OCI-LY7 (cell line): ENCODE results near the gene SPECC1. TPM values are rescaled to one million over a fixed set of nuclear protein-coding genes. Genes with fewer than 3 reads are reported as not detected.

Experiments used
- BruUV-seq: library from RNA; stranded (reverse); fragments of 400-500 nt; replicated peaks from 2 replicates; lab custom pipeline; 2021; lab: Mats Ljungman, UMichigan
- CTCF ChIA-PET: fragments of 300-600 bp; sonication (Branson Sonifier 250); formaldehyde crosslinking; loops from one replicate; lab custom pipeline; 2022; ENCODE audit warnings: antibody characterized with exemption; ENCODE audit not compliant: unreplicated experiment; lab: Charles Lee
- POLR2A ChIA-PET: fragments of 300-600 bp; sonication (Branson Sonifier 250); formaldehyde crosslinking; loops from one replicate; lab custom pipeline; 2022; ENCODE audit warnings: antibody characterized with exemption; lab: Charles Lee
- DNase-seq: peaks from one replicate; pipeline ENCODE4 v3.0.0-alpha.2; 2015; ENCODE audit warnings: low spot score
- H2AFZ ChIP-seq: fragments of 200-600 bp; sonication (generic), shearing (Covaris generic); 2 replicates; pipeline ENCODE4 v1.6.1; 2014; ENCODE audit warnings: mild to moderate bottlenecking, antibody characterized with exemption, low read length, moderate library complexity
- H3K27ac ChIP-seq: fragments of 200-600 bp; sonication (generic); 2 replicates; pipeline ENCODE4 v1.5.1; 2014; ENCODE audit warnings: mixed run types, low read depth, mild to moderate bottlenecking, moderate library complexity, low read length, inconsistent platforms; ENCODE audit not compliant: poor library complexity, severe bottlenecking
- H3K36me3 ChIP-seq: fragments of 200-600 bp; sonication (generic); 2 replicates; pipeline ENCODE4 v1.6.1; 2014; ENCODE audit warnings: mild to moderate bottlenecking, antibody characterized with exemption, low read length, moderate library complexity, mixed read lengths; ENCODE audit not compliant: insufficient read depth
- H3K4me1 ChIP-seq: fragments of 200-600 bp; sonication (generic); 2 replicates; pipeline ENCODE4 v1.5.1; 2014; ENCODE audit warnings: mild to moderate bottlenecking, low read length; ENCODE audit not compliant: insufficient read depth, poor library complexity, severe bottlenecking
- H3K4me2 ChIP-seq: fragments of 200-600 bp; sonication (generic); 2 replicates; pipeline ENCODE4 v1.6.1; 2014; ENCODE audit warnings: mild to moderate bottlenecking, low read length
- H3K4me3 ChIP-seq: fragments of 200-600 bp; sonication (generic); 2 replicates; pipeline ENCODE4 v1.5.1; 2014; ENCODE audit warnings: mild to moderate bottlenecking, low read depth, low read length; ENCODE audit not compliant: poor library complexity, severe bottlenecking
- H3K79me2 ChIP-seq: fragments of 200-600 bp; sonication (generic); 2 replicates; pipeline ENCODE4 v1.6.1; 2016; ENCODE audit warnings: low read depth, mild to moderate bottlenecking, low read length, moderate library complexity, mixed read lengths; ENCODE audit not compliant: insufficient read depth
- H3K9me2 ChIP-seq: fragments of 200-600 bp; sonication (generic); 2 replicates; pipeline ENCODE4 v1.6.1; 2016; ENCODE audit warnings: mild to moderate bottlenecking, low read length, mixed read lengths; ENCODE audit not compliant: insufficient read depth
- H3K9me3 ChIP-seq: fragments of 200-600 bp; sonication (generic); 2 replicates; pipeline ENCODE4 v1.6.1; 2014; ENCODE audit warnings: mild to moderate bottlenecking, mixed run types, low read length, mixed read lengths
- H4K20me1 ChIP-seq: fragments of 200-600 bp; sonication (generic); 2 replicates; pipeline ENCODE4 v1.6.1; 2014; ENCODE audit warnings: mild to moderate bottlenecking, antibody characterized with exemption, low read length, moderate library complexity, mixed read lengths; ENCODE audit not compliant: insufficient read depth
- EZH2phosphoT487 ChIP-seq: fragments of 200-600 bp; sonication (generic); IDR thresholded peaks from 2 replicates; pipeline ENCODE4 v1.6.1; 2018; ENCODE audit warnings: low read depth, borderline replicate concordance, mild to moderate bottlenecking, mixed run types, antibody characterized with exemption, low read length, moderate library complexity, mixed read lengths
- intact Hi-C: fragments of 100-400 bp; cut with micrococcal nuclease; formaldehyde crosslinking; loops from one replicate; pipeline ENCODE4 v1.10.0; 2022; ENCODE audit not compliant: unreplicated experiment
- total RNA-seq, 2 experiments: library from RNA; depleted of rRNA in 1 of 2; stranded (reverse); fragments of >200 nt in 1 of 2; shearing (Covaris generic) in 1 of 2; gene quantifications; 2 replicates each; pipeline ENCODE4 v1.2.3, GENCODE V29; 2014 to 2022
- TF ChIP-seq, protein P1 (sequence below): fragments of 200-600 bp; sonication (generic); conservative IDR thresholded peaks from 2 replicates; pipeline ENCODE4 v1.5.1; 2014; ENCODE audit warnings: mild to moderate bottlenecking, antibody characterized with exemption, low read length, moderate library complexity, mixed read lengths

Gene SPECC1
- total RNA-seq, 2 experiments from 2014 or later = 0.47 to 2.8 TPM

GRCh38 chr17:19987897-19988296, 21.3 kb upstream of the SPECC1 start:
- no peak overlapping the region for H2AFZ ChIP-seq
- no peak overlapping the region for H3K4me2 ChIP-seq
- CTCF ChIA-PET = no interaction called here
- intact Hi-C loops = no loop called here
- no peak for DNase-seq
- H3K27ac ChIP-seq = no peak overlapping the region
- H3K9me2 ChIP-seq = no peaks in the 10 kb centered on the region
- H3K79me2 ChIP-seq = no peaks in the 10 kb centered on the region
- TF ChIP-seq EZH2phosphoT487 = no peak
- TF ChIP-seq, protein P1, sequence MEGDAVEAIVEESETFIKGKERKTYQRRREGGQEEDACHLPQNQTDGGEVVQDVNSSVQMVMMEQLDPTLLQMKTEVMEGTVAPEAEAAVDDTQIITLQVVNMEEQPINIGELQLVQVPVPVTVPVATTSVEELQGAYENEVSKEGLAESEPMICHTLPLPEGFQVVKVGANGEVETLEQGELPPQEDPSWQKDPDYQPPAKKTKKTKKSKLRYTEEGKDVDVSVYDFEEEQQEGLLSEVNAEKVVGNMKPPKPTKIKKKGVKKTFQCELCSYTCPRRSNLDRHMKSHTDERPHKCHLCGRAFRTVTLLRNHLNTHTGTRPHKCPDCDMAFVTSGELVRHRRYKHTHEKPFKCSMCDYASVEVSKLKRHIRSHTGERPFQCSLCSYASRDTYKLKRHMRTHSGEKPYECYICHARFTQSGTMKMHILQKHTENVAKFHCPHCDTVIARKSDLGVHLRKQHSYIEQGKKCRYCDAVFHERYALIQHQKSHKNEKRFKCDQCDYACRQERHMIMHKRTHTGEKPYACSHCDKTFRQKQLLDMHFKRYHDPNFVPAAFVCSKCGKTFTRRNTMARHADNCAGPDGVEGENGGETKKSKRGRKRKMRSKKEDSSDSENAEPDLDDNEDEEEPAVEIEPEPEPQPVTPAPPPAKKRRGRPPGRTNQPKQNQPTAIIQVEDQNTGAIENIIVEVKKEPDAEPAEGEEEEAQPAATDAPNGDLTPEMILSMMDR = no peak
- H4K20me1 ChIP-seq = no peaks in the 10 kb centered on the region
- H3K36me3 ChIP-seq = no peaks in the 10 kb centered on the region
- no peaks in the 10 kb centered on the region for H3K9me3 ChIP-seq
- POLR2A ChIA-PET = no interaction called here
- H3K4me3 ChIP-seq = no peak overlapping the region
- no TSS peak for BruUV-seq
- H3K4me1 ChIP-seq = peaks cover under 1% of the 10 kb centered on the region

DNA sequence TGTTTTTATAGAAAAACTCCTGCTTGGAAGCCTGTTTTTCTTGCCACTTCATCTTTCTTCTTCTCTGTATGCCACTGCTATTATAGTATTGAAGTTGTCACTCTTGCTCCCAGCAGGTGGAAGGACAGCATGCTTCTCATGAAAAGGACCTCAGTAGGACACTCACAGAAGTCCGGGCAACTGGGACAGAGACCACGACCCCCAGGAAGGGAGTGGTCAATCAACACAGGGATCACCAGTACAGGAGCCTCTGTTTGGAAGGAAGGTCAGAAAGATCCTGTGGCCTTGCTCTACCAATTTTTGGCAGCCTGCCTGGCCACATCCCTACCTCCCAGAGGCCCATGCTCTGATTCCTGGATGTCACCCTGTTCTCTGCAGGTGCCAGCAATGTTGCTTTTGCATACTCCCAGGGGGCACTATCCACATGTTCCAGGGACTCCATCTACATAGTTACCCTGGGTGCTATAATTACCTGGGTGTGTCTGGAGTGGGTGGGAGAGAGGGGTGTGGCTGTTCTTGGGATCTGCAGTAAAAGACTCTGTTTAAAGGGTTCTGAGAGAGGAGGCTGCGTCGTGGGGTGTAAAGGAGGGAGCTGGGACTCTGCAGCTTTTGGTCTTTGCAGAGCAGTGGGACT, 17.8 kb upstream of the SPECC1 start:
- no peak for DNase-seq
- H2AFZ ChIP-seq = no peak overlapping the region
- no peak for TF ChIP-seq EZH2phosphoT487
- TF ChIP-seq, protein P1 = no peak
- CTCF ChIA-PET = no interaction called here
- H4K20me1 ChIP-seq = no peaks in the 10 kb centered on the region
- no peaks in the 10 kb centered on the region for H3K36me3 ChIP-seq
- intact Hi-C loops = no loop called here
- no peaks in the 10 kb centered on the region for H3K9me3 ChIP-seq
- no peak overlapping the region for H3K4me3 ChIP-seq
- no TSS peak for BruUV-seq
- peaks cover 5% of the 10 kb centered on the region for H3K4me1 ChIP-seq
- POLR2A ChIA-PET = no interaction called here
- H3K4me2 ChIP-seq = no peak overlapping the region
- no peaks in the 10 kb centered on the region for H3K9me2 ChIP-seq
- no peaks in the 10 kb centered on the region for H3K79me2 ChIP-seq
- H3K27ac ChIP-seq = no peak overlapping the region
